NCI-H345 treated with DMSO at 0.1 percent for 48 hours (cell line): ENCODE measurements around the gene PARD6G.

Experiments
- DNase-seq: peaks from one replicate; lab custom pipeline; 2025; ENCODE audit not compliant: unreplicated experiment; lab: John Stamatoyannopoulos, UW

The PARD6G gene

GRCh38 chr18:80108739-80109675 is 138.3 kb downstream of the PARD6G start, which contains the start of gene ADNP2:
ADNP2 (plus strand) TSS chr18:80109262; CDS start chr18:80117543, 8,281 bp downstream.
- peak; percentile 71 for DNase-seq

DNA sequence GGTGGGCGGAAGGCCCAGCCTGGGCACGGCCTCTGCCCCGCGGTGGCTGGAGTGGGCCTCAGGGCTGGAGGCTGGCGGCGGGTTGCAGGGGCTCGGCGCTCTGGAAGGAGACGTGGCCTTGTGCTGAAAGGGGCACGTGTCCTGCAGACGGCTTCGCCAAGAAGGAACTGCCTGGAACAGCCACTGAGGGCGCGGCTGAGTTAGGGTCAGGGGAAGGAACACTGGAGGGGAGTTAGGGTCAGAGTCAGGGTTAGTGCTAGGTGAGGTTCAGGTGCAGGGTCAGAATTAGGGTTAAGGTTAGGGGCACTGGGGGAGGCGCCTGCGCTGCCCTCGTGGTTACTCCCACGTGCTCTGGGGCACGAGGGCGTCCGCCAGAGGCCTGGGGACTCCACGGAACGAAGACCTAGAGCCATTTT is 139.2 kb downstream of the PARD6G start:
- no peak for DNase-seq

DNA sequence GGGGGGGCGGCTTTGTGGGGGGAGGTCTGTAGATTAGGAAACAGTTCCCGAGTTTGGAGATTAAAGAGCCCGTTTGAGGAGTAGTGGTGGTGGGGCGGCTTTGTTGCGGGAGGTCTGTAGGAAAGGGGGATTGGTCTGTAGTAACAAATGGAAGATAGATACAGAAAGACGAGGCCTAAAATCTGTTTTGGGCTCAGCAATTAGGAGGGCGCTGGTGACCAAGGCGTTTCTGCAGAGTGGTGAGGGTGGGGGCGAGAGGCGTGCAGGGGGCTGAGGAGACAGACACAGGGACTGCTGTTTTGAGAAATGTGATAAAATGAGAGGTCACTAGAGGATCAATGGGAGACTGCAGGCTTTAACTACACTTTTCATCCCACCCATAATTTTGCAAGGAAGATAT is 139.9 kb downstream of the PARD6G start:
- DNase-seq, result no peak
